GM19240 (cell line): ENCODE results near the gene SH3BGR.
"Not testable (repeated sequence)": the region's sequence is repeated elsewhere in the genome, so short reads cannot be mapped to it uniquely, and the experiment has no call there.

ENCODE experiments used
- DNase-seq: peaks from one replicate; pipeline ENCODE4 v3.0.0; 2011; ENCODE audit warnings: low spot score; ENCODE audit not compliant: insufficient read length

Gene SH3BGR

DNA sequence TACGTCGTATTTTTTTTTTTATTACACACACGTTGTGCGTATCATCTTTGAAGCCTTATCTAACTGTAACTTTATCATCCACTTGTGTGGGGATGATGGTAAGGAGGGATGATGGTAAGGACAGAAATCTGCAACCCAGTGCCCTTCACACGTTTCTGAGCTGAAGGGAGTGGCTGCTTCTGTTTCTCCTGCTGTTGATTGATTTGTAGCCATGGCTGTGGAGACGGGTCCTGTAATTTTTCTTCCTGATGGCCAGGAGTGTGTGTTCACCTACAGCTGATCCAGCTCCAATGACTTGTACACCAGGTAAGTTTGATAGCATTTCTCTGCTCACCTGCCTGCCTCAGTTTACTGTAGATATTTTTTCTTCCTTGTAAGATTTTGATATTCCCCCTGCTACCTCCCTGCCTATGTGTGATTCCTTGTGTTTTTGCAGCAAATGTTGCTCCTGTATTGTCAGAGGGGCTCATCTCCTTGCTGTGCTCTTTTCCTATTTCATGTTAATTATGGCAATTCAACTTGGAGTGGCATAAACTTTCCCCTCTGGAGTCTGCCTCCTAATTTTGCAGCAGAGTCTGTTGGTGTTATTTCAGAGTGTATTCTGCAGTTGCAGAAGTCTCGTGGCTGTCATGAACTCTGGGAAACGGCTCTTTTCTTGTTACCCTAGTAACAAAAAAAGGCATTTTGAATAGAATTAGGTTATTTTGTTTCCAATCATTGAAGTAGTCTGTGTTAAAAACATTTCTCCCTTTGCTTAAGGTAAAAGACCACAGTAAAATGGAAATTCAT is 64.1 kb downstream of the SH3BGR start:
- no peak for DNase-seq

DNA sequence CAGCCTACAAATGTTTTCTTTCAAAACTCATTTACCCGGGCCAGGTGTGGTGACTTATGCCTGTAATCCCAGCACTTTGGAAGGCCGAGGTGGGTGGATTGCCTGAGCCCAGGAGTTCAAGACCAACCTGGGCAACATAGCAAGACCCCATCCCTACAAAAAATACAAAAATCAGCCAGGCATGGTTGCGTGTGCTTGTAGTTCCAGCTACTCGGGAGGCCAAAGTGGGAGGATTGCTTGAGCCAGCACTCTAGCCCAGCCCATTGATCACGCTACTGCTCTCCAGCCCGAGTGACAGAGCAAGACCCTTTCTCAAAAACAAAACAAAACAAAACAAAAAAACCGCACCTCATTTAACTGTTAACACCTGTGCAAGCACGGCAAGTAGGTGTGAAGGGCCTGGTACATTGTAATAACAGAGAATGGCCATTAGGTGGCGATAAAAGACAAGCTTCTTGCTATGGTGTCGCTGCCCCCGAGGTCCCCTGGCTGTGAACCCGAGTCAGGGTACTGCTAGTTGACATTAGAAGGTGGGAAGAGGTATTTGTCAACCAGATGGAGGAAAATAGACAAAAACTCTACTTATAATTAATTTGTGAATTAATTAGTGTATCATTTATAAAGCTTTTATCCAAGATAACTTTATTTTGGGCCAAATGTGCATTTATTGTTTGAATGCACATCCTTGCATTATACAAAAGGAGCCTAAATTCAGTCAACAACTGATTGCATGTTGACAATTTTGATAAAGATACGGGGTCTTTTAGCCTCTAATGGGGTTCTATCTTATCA is 66.5 kb downstream of the SH3BGR start:
- peak; percentile 50 for DNase-seq

DNA sequence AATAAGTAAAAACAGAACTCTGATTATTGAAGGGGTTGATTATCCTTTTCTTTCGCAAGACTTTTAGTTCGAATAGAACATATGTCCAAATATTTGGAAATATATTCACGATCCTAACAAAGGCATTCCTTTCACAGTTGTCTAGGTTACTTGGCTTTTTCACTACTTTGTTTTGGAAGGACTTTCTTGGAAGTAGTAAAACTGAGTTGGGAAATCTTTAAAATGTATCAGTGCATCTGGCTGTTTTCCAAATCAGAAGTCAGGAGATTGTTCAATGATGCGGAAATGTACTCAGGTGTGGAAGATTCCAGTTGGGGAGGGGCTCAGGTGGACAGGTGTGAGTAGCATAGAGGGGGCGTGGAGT is 67.1 kb downstream of the SH3BGR start:
- DNase-seq = no peak

DNA sequence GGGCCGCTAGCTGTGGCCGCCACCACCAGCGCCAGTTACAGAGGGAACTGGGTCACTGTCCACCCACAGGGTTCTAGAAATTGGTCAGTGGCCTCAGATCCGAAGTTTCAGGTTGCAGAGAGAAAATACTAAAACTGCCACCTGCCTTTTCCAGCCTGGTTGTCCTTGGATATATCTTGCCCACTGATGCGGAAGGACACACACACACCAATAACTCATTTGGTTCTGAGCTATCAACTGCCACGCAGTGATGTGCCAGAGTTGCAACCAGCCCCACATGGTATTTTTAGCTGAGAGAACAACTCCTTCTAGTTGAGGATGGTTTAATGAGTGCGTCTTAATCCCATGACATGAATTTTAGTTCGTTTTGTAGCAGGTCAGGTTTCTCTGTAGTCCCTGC is 68.1 kb downstream of the SH3BGR start:
- DNase-seq = no peak

DNA sequence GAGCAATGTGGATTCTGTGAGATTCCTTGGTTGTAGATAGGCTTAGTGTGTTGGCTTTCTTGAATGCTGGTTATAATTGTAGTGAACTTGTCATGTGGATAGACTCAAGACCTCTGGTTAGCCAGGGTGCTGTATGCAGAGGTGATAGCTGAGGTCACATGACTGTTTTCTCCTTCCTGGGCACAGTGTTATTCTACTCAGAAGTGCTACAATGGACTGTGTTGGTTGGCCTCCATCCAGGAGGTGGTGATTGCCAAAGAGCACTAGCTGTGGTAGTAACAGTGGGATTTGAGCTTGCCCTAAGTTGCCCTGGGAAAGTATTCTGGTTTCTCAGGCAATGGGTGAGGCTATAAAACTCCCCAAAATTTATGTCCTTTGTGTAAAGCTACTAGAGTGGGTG is 71.6 kb downstream of the SH3BGR start:
- DNase-seq = no peak

DNA sequence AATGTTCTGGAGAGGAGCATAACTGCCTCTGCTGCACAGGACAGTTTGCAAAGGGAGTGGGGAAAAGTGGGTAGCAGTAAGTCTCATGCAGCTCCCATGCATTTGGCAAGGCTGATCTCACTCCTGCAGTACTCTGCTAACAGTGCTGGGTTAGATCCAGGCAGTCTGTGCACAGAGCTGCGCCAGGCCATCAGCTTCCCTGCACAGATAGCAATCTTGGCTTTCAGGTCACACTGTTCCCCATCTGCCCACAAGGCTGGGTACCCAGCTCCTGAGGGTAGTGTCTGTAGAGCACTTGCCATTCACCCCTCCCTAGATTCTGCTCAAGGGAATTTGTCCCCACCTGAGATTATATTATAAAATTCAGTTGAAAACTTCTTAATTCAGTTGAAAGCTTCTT is 72.1 kb downstream of the SH3BGR start:
- DNase-seq = no peak

DNA sequence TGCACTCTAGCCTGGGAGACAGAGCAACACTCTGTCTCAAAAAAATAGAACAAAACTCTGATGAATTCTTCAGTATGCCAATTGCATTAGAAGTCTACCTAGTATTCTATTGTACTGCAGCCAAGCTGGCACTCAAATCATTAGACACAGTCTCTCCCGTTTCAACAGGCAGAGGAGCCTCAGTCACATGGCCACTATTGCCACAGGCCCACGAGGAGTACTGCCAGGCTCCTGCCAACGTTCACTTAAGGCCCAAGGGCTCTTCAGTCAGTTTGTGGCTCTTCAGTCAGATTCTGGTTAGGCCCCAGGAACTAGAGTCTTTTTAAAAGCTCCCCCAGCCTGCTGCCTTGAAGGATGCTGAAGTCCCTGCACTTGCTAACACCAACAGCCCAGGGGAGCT is 73.4 kb downstream of the SH3BGR start:
- no peak for DNase-seq

DNA sequence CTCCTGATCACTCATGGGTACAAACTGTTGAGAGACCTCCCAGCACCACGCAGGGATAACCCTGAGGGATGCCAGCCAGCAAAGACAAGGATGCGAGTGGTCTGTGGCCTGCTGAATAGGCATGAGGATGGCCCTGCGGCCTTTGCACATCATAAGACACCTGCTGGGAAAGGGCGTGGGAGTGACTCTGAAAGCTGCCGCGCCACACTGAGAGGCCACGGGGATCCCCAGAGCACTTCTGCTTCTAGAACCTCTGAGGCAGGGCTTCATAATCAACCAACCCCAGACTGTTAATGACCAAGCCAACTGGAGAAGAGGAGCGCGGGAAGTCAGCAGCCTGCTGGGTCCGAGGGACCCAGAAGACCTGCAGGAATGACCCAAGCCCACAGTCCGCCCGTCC is 73.8 kb downstream of the SH3BGR start:
- no peak for DNase-seq

DNA sequence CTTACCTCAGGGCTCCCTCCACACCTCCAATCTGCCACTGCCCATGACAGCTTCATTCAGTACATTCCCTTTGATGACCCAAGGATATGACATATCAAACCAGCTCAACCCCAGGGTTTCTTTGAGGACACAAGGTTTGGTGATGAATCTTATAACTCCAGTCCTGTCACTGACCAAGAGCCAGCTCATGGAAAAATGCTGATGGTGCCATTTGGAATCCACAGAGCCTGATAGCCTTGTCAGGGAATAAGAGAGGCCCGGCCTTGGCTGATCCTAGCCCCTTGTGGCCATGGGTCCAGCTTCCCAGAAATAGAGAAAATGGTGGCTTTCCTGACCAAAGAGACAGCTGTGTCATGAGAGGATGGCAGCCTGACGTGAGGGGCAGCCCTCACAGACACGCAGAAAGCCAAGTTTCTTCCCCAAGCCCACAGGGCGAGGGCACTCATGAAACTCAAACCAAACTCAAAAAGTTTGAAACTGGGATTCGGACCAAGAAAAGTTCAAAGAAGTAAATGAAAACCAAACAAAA is 75.4 kb downstream of the SH3BGR start:
- no peak for DNase-seq

DNA sequence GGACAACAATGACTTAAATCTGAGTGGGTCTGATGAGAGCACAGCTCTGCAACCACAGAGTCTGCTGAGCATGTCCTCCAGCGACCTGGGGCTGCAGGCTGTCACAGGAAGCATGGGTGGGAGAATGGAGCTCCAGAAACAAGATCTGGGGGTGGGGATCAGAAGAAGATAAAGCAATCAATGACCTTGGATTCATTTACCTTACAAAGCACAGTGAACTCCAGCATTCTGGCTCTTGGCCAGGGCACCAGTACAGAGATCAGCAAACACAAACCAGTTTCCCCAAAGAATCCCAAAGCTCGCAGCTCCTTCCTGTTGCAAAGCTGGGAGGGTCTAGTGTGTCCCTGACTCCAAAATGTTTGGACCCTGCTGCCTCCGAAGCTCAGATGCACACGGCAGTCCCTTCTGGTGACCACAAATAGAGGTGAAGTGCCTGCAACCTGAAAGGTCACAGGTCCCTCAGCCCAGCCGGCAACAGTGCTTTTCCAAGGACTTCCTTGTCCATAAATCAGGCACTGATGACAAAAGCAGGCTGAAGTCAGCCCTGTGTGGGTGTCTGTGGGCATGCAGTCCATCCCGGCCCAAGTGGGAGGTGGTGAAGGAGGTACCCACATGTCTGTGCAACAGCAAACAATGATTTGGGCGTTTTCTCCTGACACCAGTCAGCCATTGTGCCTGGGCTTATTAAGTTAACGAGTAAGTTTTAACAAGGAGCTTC is 76.1 kb downstream of the SH3BGR start:
- no peak for DNase-seq

DNA sequence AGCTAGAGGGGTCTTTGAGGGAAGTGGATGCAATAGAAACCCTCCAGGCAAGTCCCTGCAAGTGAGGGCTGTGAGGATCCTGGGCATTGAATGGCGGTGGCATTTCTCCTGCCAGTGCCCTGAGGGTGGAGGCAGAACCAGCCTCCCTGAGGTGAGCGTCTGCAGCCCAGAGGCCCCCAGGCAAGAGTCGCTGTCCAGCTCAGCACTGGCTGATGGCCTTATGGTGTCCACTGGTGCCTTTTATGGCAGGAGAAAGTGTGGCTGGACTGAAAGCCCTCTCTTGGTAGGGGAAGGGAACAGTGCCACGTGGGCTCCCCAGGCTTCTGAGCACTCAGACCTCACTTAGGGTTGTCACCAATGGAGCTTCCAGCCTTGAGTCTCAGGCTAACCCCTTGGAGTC is 77.3 kb downstream of the SH3BGR start:
- no peak for DNase-seq

DNA sequence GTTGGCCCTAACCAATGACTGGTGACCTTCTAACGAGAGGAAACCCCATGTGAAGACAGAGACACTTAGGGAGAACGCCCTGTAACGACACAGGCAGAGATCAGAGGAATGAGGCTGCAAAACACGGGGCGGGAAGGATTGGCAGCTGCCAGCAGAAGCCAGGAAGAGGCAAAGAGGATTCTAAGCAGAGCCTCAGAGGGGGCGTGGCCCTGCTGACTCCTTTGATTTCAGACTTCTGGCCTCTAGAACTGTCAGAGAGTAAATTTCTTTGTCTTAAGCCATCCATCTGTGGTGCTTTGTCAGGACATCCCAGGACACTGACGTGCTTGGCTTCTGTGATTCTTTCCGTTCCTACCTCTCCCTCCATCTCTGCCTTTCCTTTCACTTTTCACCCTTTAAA is 79.3 kb downstream of the SH3BGR start:
- DNase-seq = no peak

DNA sequence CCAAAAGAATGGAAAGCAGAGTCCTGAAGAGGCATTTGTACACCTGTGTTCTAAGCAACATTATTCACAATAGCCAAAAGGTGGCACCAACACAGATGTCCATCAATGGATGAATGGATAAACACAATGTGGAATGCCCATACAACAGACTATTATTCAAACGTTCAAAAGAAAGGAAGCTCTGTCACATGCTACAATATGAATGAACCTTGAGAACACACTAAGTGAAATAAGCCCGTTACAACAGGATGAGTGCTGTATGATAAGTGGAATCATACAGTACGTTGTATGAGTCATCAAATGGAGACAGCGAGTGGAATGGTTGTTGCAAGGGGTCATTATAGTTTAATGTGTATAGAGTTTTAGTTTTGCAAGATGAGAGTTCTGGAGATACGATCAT is 80.1 kb downstream of the SH3BGR start:
- DNase-seq = no peak

DNA sequence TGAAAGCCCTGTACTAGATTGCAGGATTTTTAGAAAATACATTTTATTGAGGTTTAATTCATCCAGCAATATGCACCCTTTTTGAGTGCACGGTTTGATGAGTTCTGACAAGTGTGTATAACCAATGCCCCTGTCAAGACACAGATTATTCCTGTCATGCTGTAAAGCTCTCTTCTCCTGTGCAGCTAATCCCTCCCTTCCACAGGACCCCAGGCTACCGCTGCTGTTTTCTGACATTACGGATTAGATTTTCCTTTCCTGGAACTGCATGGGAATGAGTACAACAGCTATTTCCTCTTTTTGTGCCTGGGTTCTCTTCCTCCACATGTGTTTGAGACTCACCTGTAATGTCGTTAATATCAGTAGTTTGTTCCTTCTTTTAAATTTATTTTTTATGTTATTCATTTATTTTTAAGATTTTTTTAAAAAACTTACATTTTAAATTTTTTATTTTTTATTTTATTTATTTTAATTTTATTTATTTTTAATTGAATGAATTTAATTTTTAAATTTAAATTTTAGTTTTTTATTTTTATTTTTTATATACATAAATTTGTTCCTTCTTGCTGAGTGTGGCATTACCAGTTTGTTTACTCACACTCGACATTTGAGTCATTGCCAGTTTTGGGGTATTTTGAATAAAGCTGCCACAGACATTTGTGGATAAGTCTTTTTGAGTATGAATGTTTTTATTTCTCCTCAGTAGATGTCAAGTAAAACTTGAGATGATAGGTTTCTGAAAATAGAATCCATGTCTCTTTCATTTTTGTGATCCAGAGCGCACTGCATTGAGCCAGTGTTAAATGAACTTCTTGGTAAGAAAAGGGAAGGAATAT is 82.0 kb downstream of the SH3BGR start:
- DNase-seq = no peak

DNA sequence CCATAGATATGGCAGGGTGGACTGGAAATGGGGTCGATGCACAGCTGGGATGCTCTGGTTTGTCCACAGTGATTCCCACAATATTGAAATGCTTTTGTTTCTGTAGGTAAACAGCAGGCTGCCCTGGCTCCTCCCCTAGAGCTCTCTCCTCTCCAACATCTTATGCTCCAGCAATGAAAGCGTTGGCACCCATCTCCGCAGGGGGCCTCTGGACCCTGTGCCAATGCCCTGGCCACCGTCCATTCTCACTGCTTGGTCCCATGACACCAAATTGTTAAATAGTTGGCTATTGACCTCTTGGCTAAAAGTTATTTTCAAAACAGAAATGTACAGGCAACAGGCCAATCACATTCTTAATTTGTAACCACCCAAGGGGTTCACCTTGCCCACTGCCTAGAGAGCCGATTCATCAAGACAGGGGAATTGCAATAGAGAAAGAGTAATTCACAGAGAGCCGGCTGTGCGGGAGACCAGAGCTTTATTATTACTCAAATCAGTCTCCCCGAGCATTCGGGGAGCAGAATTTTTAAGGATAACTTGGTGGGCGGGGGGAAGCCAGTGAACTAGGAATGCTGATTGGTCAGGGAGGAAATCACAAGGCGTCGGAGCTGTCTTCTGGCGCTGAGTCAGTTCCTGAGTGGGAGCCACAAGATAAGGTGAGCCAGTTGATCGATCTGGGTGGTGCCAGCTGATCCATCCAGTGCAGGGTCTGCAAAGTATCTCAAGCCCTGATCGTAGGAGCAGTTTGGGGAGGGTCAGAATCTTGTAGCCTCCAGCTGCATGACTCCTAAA is 84.1 kb downstream of the SH3BGR start:
- no peak for DNase-seq

DNA sequence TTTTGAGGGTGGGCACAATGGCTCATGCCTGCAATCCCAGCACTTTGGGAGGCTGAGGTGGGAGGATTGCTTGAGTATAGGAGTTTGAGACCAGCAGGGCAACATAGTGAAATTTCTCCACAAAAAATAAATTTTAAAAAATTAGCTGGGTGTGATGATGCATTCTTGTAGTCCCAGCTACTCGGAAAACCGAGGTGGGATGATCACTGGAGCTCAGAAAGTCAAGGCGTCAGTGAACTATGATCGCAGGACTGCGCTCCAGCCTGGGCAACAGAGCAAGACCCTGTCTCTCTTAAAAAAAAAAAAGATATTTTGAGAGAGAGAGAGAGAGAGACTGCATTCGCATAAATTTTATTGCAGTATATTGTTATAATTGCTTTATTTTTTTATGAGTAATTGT is 85.1 kb downstream of the SH3BGR start:
- no peak for DNase-seq

DNA sequence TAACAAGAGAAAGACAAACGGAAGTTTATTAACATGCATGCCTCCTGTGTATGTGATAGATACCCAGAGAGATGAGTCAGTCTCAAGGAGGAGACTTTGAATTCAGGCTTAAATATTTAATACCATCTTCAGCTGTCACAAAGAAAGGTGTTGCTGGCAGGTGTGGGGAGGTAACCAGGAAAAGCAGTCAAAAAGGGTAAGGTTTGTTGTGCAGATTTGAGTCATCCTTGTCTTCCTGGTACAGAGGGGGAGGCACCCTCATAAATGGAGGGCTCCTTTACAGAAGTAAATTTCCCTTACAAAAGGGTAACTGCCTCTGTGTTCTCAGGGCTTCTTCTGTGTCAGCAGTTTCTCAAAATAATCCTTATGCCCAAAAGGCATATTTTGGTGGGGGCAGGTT is 85.8 kb downstream of the SH3BGR start:
- DNase-seq = no peak

DNA sequence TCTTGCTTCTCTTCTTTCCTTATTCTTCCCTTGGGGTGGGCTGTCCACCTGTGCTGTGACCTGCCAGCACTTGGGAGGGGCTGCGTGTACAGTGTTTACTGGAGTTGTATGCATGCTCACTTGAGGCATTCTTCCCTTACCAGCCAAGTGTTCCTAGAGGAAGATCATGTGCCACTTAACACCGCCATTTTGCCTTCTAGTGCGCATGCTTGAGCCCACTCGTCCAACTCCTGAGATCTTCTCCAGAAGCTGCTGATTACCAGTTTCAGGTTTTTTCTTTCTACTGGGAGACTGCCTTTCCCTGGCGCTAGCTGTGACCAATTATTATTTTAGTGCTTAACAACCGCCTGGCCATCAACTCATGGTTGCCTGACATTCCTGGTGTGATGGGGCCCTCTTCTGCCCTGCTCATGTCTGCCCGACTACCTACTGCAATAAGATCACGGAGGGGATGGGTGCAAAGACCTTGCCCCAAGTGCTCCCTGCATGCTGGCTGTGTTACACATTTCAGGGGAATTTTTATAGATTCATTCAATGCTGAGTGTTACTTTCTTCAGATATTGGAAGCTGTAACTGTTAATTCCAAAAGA is 86.8 kb downstream of the SH3BGR start:
- DNase-seq = no peak

DNA sequence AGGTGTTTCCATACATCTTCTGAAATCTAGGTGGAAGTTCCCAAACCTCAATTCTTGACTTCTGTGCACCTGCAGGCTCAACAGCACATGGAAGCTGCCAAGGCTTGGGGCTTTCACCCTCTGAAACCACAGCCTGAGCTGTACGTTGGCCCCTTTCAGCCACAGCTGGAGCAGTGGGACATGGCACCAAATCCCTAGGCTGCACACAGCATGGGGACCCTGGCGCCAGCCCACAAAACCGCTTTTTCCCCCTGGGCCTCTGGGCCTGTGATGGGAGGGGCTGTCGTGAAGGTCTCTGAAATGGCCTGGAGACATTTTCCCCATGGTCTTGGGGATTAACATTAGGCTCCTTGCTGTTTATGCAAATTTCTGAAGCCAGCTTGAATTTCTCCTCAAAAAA is 88.6 kb downstream of the SH3BGR start:
- not testable (repeated sequence) for DNase-seq

DNA sequence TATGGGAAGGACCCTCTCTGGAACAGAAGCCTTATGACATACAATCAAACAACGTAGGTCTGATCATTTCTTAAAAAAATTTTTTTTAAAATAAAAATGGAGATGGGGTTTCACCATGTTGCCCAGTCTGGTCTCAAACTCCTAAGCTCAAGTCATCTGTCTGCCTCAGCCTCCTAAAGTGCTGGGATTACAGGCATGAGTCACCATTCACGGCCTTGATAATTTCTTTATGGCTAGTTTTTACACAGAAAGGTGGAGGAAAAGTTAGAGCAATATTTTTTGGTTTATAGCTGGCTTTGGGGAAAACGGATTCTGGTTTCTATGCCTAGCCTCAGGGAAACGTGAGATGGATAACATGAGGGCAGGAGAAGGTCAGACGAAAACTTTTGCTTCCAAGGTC is 91.0 kb downstream of the SH3BGR start:
- DNase-seq = no peak
